Ectodermal cell (in vitro differentiated cells): ENCODE measurements around the gene RNASE11.

ENCODE experiments used
- H3K27ac ChIP-seq: 2 replicates; pipeline ENCODE4 v1.7.0; 2013; ENCODE audit warnings: mild to moderate bottlenecking, low read depth, low read length; ENCODE audit not compliant: insufficient read depth, poor library complexity, severe bottlenecking
- H3K27me3 ChIP-seq: 2 replicates; pipeline ENCODE4 v1.7.0; 2013; ENCODE audit warnings: mild to moderate bottlenecking, low read length; ENCODE audit not compliant: insufficient read depth, control insufficient read depth, poor library complexity, severe bottlenecking
- H3K36me3 ChIP-seq: one replicate; pipeline ENCODE4 v1.7.0; 2013; ENCODE audit warnings: low read length; ENCODE audit not compliant: control insufficient read depth, insufficient read depth
- H3K4me1 ChIP-seq: one replicate; pipeline ENCODE4 v1.7.0; 2013; ENCODE audit warnings: low read length; ENCODE audit not compliant: control insufficient read depth, insufficient read depth
- H3K4me3 ChIP-seq: 2 replicates; pipeline ENCODE4 v1.7.0; 2013; ENCODE audit warnings: low read depth, low read length, control low read depth; ENCODE audit not compliant: insufficient read depth
- H3K9me3 ChIP-seq: 2 replicates; pipeline ENCODE4 v1.7.0; 2013; ENCODE audit warnings: mild to moderate bottlenecking, low read length, moderate library complexity; ENCODE audit not compliant: control insufficient read depth
- WGBS, 2 experiments: methylation state at CpG; one replicate each; pipeline ENCODE4 v1.1.7; 2013; ENCODE audit warnings: missing lambda C conversion rate in 2 of 2; 5-methylcytosine and 5-hydroxymethylcytosine counted together

The RNASE11 gene

GRCh38 chr14:20563971-20564370 lies 23.8 kb downstream of the RNASE11 start:
- H3K27me3 ChIP-seq: no peaks in the 10 kb centered on the region
- no peak overlapping the region for H3K4me3 ChIP-seq
- no peaks in the 10 kb centered on the region for H3K4me1 ChIP-seq
- no peaks in the 10 kb centered on the region for H3K36me3 ChIP-seq
- WGBS, 2 experiments: 95 to 100% methylated on average over 1 of the region's 1 CpG
- peaks cover 3% of the 10 kb centered on the region for H3K9me3 ChIP-seq
- H3K27ac ChIP-seq: no peak overlapping the region

- Histone ChIP-seq H3K4me1 (no peaks in the 10 kb centered on the region), H3K4me3 (no peak within 1 kb of the TSS), H3K27me3 (no peaks in the 10 kb centered on the region), H3K36me3 (no peaks in the 10 kb centered on the region), H3K9me3 (no peaks in the 10 kb centered on the region), H3K27ac (no peak within 1 kb of the TSS)
- 96 to 100% methylated on average over 2 to 3 of the region's 3 CpGs for WGBS, 2 experiments
These were observed 26.8 kb downstream of the RNASE11 start, which contains the start of gene RNASE9 for GRCh38 chr14:20560961-20561360. TSS of gene RNASE9 (minus strand) at chr14:20561047.

- H3K27ac ChIP-seq: no peak overlapping the region
- no peaks in the 10 kb centered on the region for H3K27me3 ChIP-seq
- H3K4me1 ChIP-seq: no peaks in the 10 kb centered on the region
These were observed 28.3 kb downstream of the RNASE11 start for GRCh38 chr14:20559461-20559904.

GRCh38 chr14:20557212-20557542 lies 30.6 kb downstream of the RNASE11 start:
- H3K9me3 ChIP-seq: no peaks in the 10 kb centered on the region
- H3K27me3 ChIP-seq: no peaks in the 10 kb centered on the region
- WGBS, 2 experiments: 68 to 82% methylated on average over 1 of the region's 2 CpGs
- no peaks in the 10 kb centered on the region for H3K4me1 ChIP-seq
- H3K36me3 ChIP-seq: no peaks in the 10 kb centered on the region
- H3K4me3 ChIP-seq: no peak overlapping the region
- H3K27ac ChIP-seq: no peak overlapping the region

More at GRCh38 chr14:20559461-20559904, 28.3 kb downstream of the RNASE11 start:
- H3K9me3 ChIP-seq: no peaks in the 10 kb centered on the region
- H3K36me3 ChIP-seq: no peaks in the 10 kb centered on the region
- WGBS, 2 experiments: 8 to 14% methylated on average over 2 of the region's 2 CpGs
- H3K4me3 ChIP-seq: no peak overlapping the region

- 95% methylated on average over 11 of the region's 11 CpGs for WGBS, 2 experiments
- no peaks in the 10 kb centered on the region for H3K4me1 ChIP-seq
These were observed 31.1 kb downstream of the RNASE11 start for GRCh38 chr14:20556500-20557211.

GRCh38 chr14:20555845-20556244 lies 32.0 kb downstream of the RNASE11 start:
- no peaks in the 10 kb centered on the region for H3K4me1 ChIP-seq
- no peaks in the 10 kb centered on the region for H3K36me3 ChIP-seq
- H3K9me3 ChIP-seq: no peaks in the 10 kb centered on the region
- 88 to 90% methylated on average over 3 of the region's 3 CpGs for WGBS, 2 experiments
- no peak overlapping the region for H3K4me3 ChIP-seq
- H3K27me3 ChIP-seq: no peaks in the 10 kb centered on the region
- H3K27ac ChIP-seq: no peak overlapping the region

More at GRCh38 chr14:20556500-20557211, 31.1 kb downstream of the RNASE11 start:
- no peaks in the 10 kb centered on the region for H3K27me3 ChIP-seq
- no peak overlapping the region for H3K4me3 ChIP-seq
- no peaks in the 10 kb centered on the region for H3K36me3 ChIP-seq
- no peak overlapping the region for H3K27ac ChIP-seq
- no peaks in the 10 kb centered on the region for H3K9me3 ChIP-seq

- H3K4me3 ChIP-seq: no peak overlapping the region
- no peaks in the 10 kb centered on the region for H3K9me3 ChIP-seq
- no peaks in the 10 kb centered on the region for H3K36me3 ChIP-seq
- no peaks in the 10 kb centered on the region for H3K4me1 ChIP-seq
- no peaks in the 10 kb centered on the region for H3K27me3 ChIP-seq
- H3K27ac ChIP-seq: no peak overlapping the region
These were observed 34.8 kb downstream of the RNASE11 start for GRCh38 chr14:20553024-20553423.

GRCh38 chr14:20551606-20552005 lies 36.2 kb downstream of the RNASE11 start:
- no peaks in the 10 kb centered on the region for H3K36me3 ChIP-seq
- H3K9me3 ChIP-seq: no peaks in the 10 kb centered on the region
- no peaks in the 10 kb centered on the region for H3K4me1 ChIP-seq
- no peak overlapping the region for H3K27ac ChIP-seq
- H3K4me3 ChIP-seq: no peak overlapping the region
- 95 to 96% methylated on average over 3 of the region's 3 CpGs for WGBS, 2 experiments
- H3K27me3 ChIP-seq: no peaks in the 10 kb centered on the region

- Histone ChIP-seq H3K4me1 (no peaks in the 10 kb centered on the region), H3K36me3 (no peaks in the 10 kb centered on the region), H3K27me3 (no peaks in the 10 kb centered on the region), H3K9me3 (no peaks in the 10 kb centered on the region), H3K4me3 (no peak overlapping the region), H3K27ac (no peak overlapping the region)
- 98 to 100% methylated on average over 2 of the region's 2 CpGs for WGBS, 2 experiments
These were observed 36.9 kb downstream of the RNASE11 start for GRCh38 chr14:20550926-20551325.

GRCh38 chr14:20548414-20549158 lies 39.2 kb downstream of the RNASE11 start:
- 92 to 96% methylated on average over 10 of the region's 10 CpGs for WGBS, 2 experiments
- Histone ChIP-seq H3K27ac (no peak overlapping the region), H3K9me3 (no peaks in the 10 kb centered on the region), H3K4me1 (no peaks in the 10 kb centered on the region), H3K27me3 (no peaks in the 10 kb centered on the region), H3K36me3 (no peaks in the 10 kb centered on the region), H3K4me3 (no peak overlapping the region)
